GM12801 (cell line): Measurements from ENCODE around the gene ZNF366.

ENCODE experiments used
- CTCF ChIP-seq: IDR thresholded peaks from one replicate; pipeline ENCODE4 v1.5.1; 2011; ENCODE audit warnings: control low read depth; ENCODE audit not compliant: insufficient read length; ENCODE audit errors: extremely low read depth

Gene ZNF366

DNA sequence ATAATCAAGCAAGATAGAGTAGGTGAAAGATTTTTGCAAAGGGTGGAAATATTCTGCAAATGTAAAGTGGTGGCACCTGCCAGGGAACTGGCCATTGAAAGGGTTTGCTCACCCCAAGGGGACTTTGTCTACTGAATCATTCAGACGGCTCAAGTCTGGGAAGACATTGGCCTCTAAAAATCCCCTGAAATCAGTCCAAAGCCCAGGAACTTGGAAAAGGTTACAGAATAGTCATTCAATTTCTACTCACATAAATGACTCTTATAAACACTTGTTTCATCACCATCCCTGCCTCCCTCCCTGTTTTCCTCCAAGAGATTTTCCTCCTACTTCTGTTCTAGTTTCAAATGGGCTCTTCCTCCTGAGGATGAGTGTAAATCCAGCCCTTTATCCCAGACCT lies 28.5 kb downstream of the ZNF366 start:
- TF ChIP-seq CTCF, result no peak

DNA sequence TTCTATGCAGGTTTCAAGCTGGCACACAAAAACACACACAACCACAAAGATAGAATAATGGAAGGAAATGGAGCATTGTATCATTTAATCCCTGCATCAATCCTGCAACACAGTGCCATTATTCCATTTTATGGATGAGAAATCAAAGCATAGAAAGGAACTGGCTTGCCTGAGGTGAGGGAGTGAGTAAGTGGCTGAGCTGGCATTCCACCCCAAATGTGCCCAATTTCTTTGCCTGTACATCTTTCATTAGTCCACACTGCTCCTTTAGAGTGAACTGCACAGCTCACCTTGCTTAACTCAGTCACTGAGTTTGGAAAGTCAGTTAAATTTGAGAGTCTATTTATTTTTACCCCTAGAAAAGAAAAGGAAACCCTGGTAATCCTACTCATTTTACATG lies 28.9 kb downstream of the ZNF366 start:
- TF ChIP-seq CTCF, result no peak

DNA sequence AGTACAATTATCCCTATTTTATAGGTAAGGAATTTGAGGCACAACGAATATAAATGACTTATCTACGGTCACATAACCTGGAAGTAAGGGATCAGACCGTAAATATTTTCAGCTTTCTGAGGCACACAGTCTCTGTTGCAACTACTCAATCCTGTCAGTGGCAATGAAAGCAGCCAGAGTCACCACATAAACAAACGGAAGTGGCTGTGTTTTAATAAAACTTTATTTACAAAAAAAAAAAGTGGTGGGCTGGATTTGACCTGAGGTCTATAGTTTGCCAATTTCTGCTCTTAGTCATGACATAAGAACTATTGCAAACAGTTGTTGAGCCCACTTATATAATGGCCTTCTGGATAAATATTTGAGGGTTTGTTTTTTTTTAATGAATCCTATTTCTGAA lies 29.6 kb downstream of the ZNF366 start:
- no peak for TF ChIP-seq CTCF

- no peak for TF ChIP-seq CTCF
These were observed 30.0 kb downstream of the ZNF366 start for GRCh38 chr5:72477176-72477575.

- no peak for TF ChIP-seq CTCF
These were observed 30.5 kb downstream of the ZNF366 start for GRCh38 chr5:72476721-72477120.

DNA sequence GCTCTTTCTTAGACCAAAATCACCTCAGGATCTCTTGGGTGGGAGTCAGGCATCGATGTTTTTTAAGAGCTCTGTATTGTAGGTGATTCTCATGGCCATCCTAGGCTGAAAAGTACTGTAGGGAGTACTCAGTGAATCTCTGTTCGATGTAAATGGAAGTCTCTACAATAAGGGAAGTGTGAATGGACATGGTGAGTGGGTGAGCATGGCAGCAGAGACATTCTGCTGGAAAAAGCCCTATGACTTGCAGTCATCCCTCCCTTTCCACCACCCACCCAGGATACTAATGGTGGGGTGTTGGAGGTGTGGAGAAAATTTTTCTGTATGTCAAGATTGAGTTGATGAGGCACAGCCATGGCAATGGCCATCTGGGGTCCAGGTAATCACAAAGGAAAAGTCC lies 30.9 kb downstream of the ZNF366 start:
- no peak for TF ChIP-seq CTCF

DNA sequence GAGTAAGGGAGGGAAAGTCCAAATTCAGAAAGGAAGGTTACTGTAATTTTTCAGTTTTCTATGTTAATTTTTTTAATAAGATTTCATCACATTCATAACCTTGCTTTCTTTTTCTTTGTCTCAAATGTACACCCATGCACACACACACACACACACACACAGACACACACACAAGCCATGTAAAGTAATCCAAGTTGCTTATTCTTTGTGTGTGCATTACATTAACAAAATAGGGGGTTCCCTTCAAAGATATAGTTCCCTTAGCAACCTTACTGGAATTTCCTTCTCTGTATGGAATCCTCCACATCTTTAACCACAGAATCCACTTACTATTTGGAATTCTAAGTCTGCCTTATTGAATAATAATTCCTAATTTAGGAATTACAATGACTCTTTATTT lies 32.7 kb downstream of the ZNF366 start:
- TF ChIP-seq CTCF, result no peak

GRCh38 chr5:72474046-72474500 lies 33.1 kb downstream of the ZNF366 start:
- TF ChIP-seq CTCF, result no peak
